ENCODE measurements around the gene PWWP2B. TPM values are rescaled to one million over a fixed set of nuclear protein-coding genes. Genes with fewer than 3 reads are reported as not detected.

Gene PWWP2B
- total and polyA plus RNA-seq, 9 of the 15 experiments (the other 6 are each of a cell fraction or from before 2014, with no cell fraction given) = 0.07 to 9.2 (median 1.6) TPM; not detected in 1

DNA sequence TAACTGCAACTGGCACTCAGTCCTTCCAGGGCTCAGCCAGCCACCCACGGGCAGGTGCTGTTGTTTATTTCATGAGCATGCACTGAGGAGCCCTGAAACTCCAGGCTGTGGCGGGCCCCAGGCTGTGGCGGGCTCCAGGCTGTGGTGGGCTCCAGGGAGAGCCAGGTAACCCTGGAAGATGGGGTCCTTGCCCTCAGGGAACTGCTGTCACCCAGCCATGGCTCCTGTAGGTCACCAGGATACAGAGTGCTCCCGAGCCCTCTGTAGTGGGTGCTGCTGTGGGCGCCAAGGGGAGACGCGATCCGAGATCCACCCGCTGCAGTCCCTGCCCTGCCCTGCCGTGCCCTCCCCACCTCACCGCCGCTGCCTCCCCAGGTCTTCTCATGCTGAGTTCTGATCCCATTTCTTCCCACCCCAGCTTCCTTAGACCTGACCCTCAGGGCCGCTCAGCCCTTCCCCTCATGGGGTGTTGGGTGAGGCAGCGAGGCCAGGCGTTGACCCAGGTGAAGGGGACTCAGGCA is 35.4 kb upstream of the PWWP2B start:
- ATAC-seq (no peak), DNase-seq (ENCODE audit: extremely low read depth in 1 of 4, low spot score in 3 of 4) (no peak), FAIRE-seq (no peak)
- Histone ChIP-seq H3K4me1 (replicated peaks in 1 of 2; ENCODE audit: control insufficient read depth in 2 of 2, insufficient read depth in 2 of 2, low read length in 2 of 2) (peaks cover 0 to 13% of the 10 kb centered on the region in 2 experiments; a peak in 1 of 5 replicates), H4K20me1 (replicated peaks; ENCODE audit: control insufficient read depth, insufficient read depth, low read length) (no peaks in the 10 kb centered on the region), H3K9me1 (ENCODE audit: control insufficient read depth, insufficient read depth, low read length) (no peaks in the 10 kb centered on the region), H2AFZ (ENCODE audit: low read depth, low read length) (no peak overlapping the region), H3K4me3 (no peak overlapping the region), H3K36me3 (ENCODE audit: control insufficient read depth, insufficient read depth, low read length) (no peaks in the 10 kb centered on the region), H3K27me3 (ENCODE audit: control insufficient read depth in 2 of 2, insufficient read depth in 2 of 2, low read length in 2 of 2) (peaks cover 0 to 8% of the 10 kb centered on the region in 2 experiments; a peak in 1 of 5 replicates), H3K9ac (ENCODE audit: insufficient read depth in 1 of 2, low read depth in 2 of 2, low read length in 2 of 2) (no peak overlapping the region), H3K27ac (ENCODE audit: extremely low read depth, low read depth, low read length) (no peak overlapping the region), H3K9me3 (replicated peaks; ENCODE audit: control insufficient read depth, insufficient read depth, low read depth, low read length) (no peaks in the 10 kb centered on the region; the same call in 1 of the 2 replicates), H3K79me2 (ENCODE audit: control insufficient read depth, insufficient read depth, low read length) (no peaks in the 10 kb centered on the region), H3K4me2 (ENCODE audit: insufficient read depth, low read length) (no peak overlapping the region)
- ChIA-PET CTCF (ENCODE audit: low intra/inter-chr PET ratio) (no interaction called here), POLR2A (interaction anchor here (1.1 kb wide), 1 partner anchor 269 kb away, joined by 4 read pairs; no protein-coding TSS in a partner anchor)
- in situ Hi-C loops (cut with MboI) (no loop called here), intact Hi-C loops (cut with micrococcal nuclease) (no loop called here)
- WGBS (ENCODE audit: insufficient coverage, low coverage, missing lambda C conversion rate) = 37% methylated on average over 7 of the region's 15 CpGs
- TF ChIP-seq SAP30 (IDR thresholded peaks at IDR 0.05; ENCODE audit: borderline replicate concordance, insufficient read depth, low read depth, low read length, poor library complexity, severe bottlenecking) = no peak
- no peak for TF ChIP-seq MXD1 (CRISPR knock-in tag; IDR thresholded peaks at IDR 0.05; ENCODE audit: borderline replicate concordance, poor library complexity, severe bottlenecking)
- BruUV-seq (replicated peaks) = no TSS peak

- CTCF ChIA-PET (ENCODE audit: low intra/inter-chr PET ratio) = no interaction called here
- Histone ChIP-seq H3K27ac (ENCODE audit: extremely low read depth, low read depth, low read length) (no peak overlapping the region), H3K9me3 (replicated peaks; ENCODE audit: control insufficient read depth, insufficient read depth, low read depth, low read length) (no peaks in the 10 kb centered on the region; the same call in 1 of the 2 replicates), H3K4me1 (replicated peaks in 1 of 2; ENCODE audit: control insufficient read depth in 2 of 2, insufficient read depth in 2 of 2, low read length in 2 of 2) (peaks cover 0 to 13% of the 10 kb centered on the region in 2 experiments; a peak in 1 of 5 replicates), H3K27me3 (ENCODE audit: control insufficient read depth in 2 of 2, insufficient read depth in 2 of 2, low read length in 2 of 2) (peaks cover 0 to 10% of the 10 kb centered on the region in 2 experiments; a peak in 1 of 5 replicates), H4K20me1 (replicated peaks; ENCODE audit: control insufficient read depth, insufficient read depth, low read length) (no peaks in the 10 kb centered on the region), H2AFZ (ENCODE audit: low read depth, low read length) (no peak overlapping the region), H3K9me1 (ENCODE audit: control insufficient read depth, insufficient read depth, low read length) (no peaks in the 10 kb centered on the region), H3K79me2 (ENCODE audit: control insufficient read depth, insufficient read depth, low read length) (no peaks in the 10 kb centered on the region), H3K4me2 (ENCODE audit: insufficient read depth, low read length) (no peak overlapping the region), H3K4me3 (no peak overlapping the region), H3K9ac (ENCODE audit: insufficient read depth in 1 of 2, low read depth in 2 of 2, low read length in 2 of 2) (no peak overlapping the region; a peak in 1 of 4 replicates), H3K36me3 (ENCODE audit: control insufficient read depth, insufficient read depth, low read length) (no peaks in the 10 kb centered on the region)
- POLR2A ChIA-PET = interaction anchor here (0.9 to 1.1 kb wide), 2 partner anchors 32 to 268 kb away, joined by 3 to 4 read pairs; no protein-coding TSS in a partner anchor
- BruUV-seq (replicated peaks) = no TSS peak
- 22% methylated on average over 6 of the region's 12 CpGs for WGBS (ENCODE audit: insufficient coverage, low coverage, missing lambda C conversion rate)
- intact Hi-C loops (cut with micrococcal nuclease) = no loop called here
- no peak for ATAC-seq
- in situ Hi-C loops (cut with MboI) = no loop called here
- FAIRE-seq = no peak
- no peak for DNase-seq (ENCODE audit: extremely low read depth in 1 of 4, low spot score in 3 of 4)
- TF ChIP-seq CBFA2T3 (IDR thresholded peaks at IDR 0.05) (no peak), ESRRA (IDR thresholded peaks at IDR 0.05; ENCODE audit: borderline replicate concordance, low read depth) (no peak), ZNF282 (CRISPR knock-in tag; IDR thresholded peaks at IDR 0.05) (no peak), FOSL1 (tag; conservative IDR thresholded peaks at IDR 0.05) (no peak), PTBP1 (IDR thresholded peaks at IDR 0.05; ENCODE audit: low read depth, low read length) (no peak), MCM7 (IDR thresholded peaks at IDR 0.05) (no peak), ZBTB1 (CRISPR knock-in tag; IDR thresholded peaks at IDR 0.05; ENCODE audit: borderline replicate concordance, low read depth) (no peak), GABPB1 (CRISPR knock-in tag; IDR thresholded peaks at IDR 0.05) (no peak), TAF1 (IDR thresholded peaks at IDR 0.05; ENCODE audit: control insufficient read depth, extremely low read depth, insufficient read depth, low read length, severe bottlenecking) (no peak), PHB (CRISPR knock-in tag; IDR thresholded peaks at IDR 0.05) (no peak), ZNF668 (CRISPR knock-in tag; IDR thresholded peaks at IDR 0.05) (no peak), ZNF830 (CRISPR knock-in tag; IDR thresholded peaks at IDR 0.05) (no peak), CCNT2 (IDR thresholded peaks at IDR 0.05; ENCODE audit: borderline replicate concordance, extremely low read depth, insufficient read length, low read depth, low read length) (no peak), FOXJ2 (tag; IDR thresholded peaks at IDR 0.05) (no peak), TRIM24 (IDR thresholded peaks at IDR 0.05) (no peak)
Observed at GRCh38 chr10:132362151-132362611, 34.8 kb upstream of the PWWP2B start.

Data from K562 (cell line).